K562 (cell line): ENCODE results near the gene MARS1. TPM values are rescaled to one million over a fixed set of nuclear protein-coding genes. Genes with fewer than 3 reads are reported as not detected.

Experiments
- CHD2 ChIP-seq: IDR thresholded peaks from 2 replicates; pipeline ENCODE4 v1.6.1; 2011; ENCODE audit warnings: low read depth, low read length
- COPS2 ChIP-seq: fragments of 450-650 bp; conservative IDR thresholded peaks from 2 replicates; pipeline ENCODE4 v1.6.1; 2016; ENCODE audit warnings: mild to moderate bottlenecking, moderate library complexity
- JUN ChIP-seq, 2 experiments: sonication (generic) in 1 of 2; formaldehyde crosslinking in 1 of 2; IDR thresholded peaks; 2 replicates each; pipeline versions ENCODE4 v1.6.1 to v1.8.0; 2012 to 2022; ENCODE audit warnings: borderline replicate concordance in 2 of 2, mild to moderate bottlenecking in 2 of 2, improper control_type of control experiment in 1 of 2, low read depth in 1 of 2, low read length in 1 of 2, missing genetic modification reagents in 1 of 2
- MTF1 ChIP-seq: fragments of 250-450 bp; sonication (Bioruptor Pico); IDR thresholded peaks from 2 replicates; pipeline ENCODE4 v1.9.0; 2021; ENCODE audit warnings: moderate library complexity, mild to moderate bottlenecking, inconsistent platforms, borderline replicate concordance
- NCOA6 ChIP-seq: fragments of 450-650 bp; IDR thresholded peaks from 2 replicates; pipeline ENCODE4 v1.6.1; 2017; ENCODE audit warnings: mild to moderate bottlenecking
- PCBP2 ChIP-seq: fragments of 200-400 bp; formaldehyde crosslinking; IDR thresholded peaks from 2 replicates; pipeline ENCODE4 v1.6.1; 2018; ENCODE audit warnings: low read length, low read depth, mild to moderate bottlenecking, moderate library complexity; ENCODE audit not compliant: poor library complexity, severe bottlenecking
- POLR2AphosphoS2 ChIP-seq: IDR thresholded peaks from 2 replicates; pipeline ENCODE4 v1.6.1; 2012; ENCODE audit warnings: low read length, improper control_type of control experiment
- POLR2AphosphoS5 ChIP-seq: IDR thresholded peaks from 2 replicates; pipeline ENCODE4 v1.6.1; 2011; ENCODE audit warnings: mild to moderate bottlenecking, low read depth, low read length, moderate library complexity; ENCODE audit not compliant: control insufficient read depth, insufficient read depth
- ZNF134 ChIP-seq: fragments of 250-450 bp; sonication (Bioruptor Pico); conservative IDR thresholded peaks from 2 replicates; pipeline ENCODE4 v1.4.0; 2020
- polyA plus RNA-seq, 8 experiments: library from polyadenylated mRNA; depleted of rRNA in 4 of 8; stranded (reverse) in 5 of 8; unstranded in 3 of 8; fragments of >200 nt; fragmentation: Nextera tagmentation in 2 of 8; fragmentation: Illumina TruSeq in 1 of 8; extraction: Ambion mirVana in 2 of 8; extraction: Trizol in 1 of 8; gene quantifications; 2 replicates each; pipeline versions ENCODE4 v1.2.1 to v1.2.3, GENCODE V29; 2011 to 2014; ENCODE audit warnings: inconsistent platforms in 1 of 8, missing spikeins in 1 of 8
- total RNA-seq, 7 experiments: library from RNA; depleted of rRNA in 6 of 7; stranded (reverse); fragments of >200 nt in 6 of 7; fragmentation: Illumina TruSeq in 2 of 7; extraction: Trizol in 2 of 7; gene quantifications; 2 replicates each; pipeline versions ENCODE4 v1.2.1 to v1.2.3, GENCODE V29; 2011 to 2021; ENCODE audit warnings: low replicate concordance in 1 of 7
- TF ChIP-seq, protein P1 (sequence below): fragments of 450-650 bp; IDR thresholded peaks from 2 replicates; pipeline ENCODE4 v1.6.1; 2016; ENCODE audit warnings: mild to moderate bottlenecking, moderate library complexity
- TF ChIP-seq, protein P2 (sequence below): fragments of 250-450 bp; sonication (Bioruptor Pico); IDR thresholded peaks from 2 replicates; pipeline ENCODE4 v1.4.0; 2020; ENCODE audit warnings: mild to moderate bottlenecking, moderate library complexity
- TF ChIP-seq, protein P3 (sequence below): fragments of 200-800 bp; sonication (Bioruptor generic); IDR thresholded peaks from 2 replicates; pipeline ENCODE4 v1.6.1; 2017; ENCODE audit warnings: missing genetic modification characterization, missing compliant biosample characterization

Gene MARS1
- total and polyA plus RNA-seq, 9 of the 15 experiments (the other 6 are each of a cell fraction or from before 2014, with no cell fraction given), result 117 to 382 (median 220) TPM

DNA sequence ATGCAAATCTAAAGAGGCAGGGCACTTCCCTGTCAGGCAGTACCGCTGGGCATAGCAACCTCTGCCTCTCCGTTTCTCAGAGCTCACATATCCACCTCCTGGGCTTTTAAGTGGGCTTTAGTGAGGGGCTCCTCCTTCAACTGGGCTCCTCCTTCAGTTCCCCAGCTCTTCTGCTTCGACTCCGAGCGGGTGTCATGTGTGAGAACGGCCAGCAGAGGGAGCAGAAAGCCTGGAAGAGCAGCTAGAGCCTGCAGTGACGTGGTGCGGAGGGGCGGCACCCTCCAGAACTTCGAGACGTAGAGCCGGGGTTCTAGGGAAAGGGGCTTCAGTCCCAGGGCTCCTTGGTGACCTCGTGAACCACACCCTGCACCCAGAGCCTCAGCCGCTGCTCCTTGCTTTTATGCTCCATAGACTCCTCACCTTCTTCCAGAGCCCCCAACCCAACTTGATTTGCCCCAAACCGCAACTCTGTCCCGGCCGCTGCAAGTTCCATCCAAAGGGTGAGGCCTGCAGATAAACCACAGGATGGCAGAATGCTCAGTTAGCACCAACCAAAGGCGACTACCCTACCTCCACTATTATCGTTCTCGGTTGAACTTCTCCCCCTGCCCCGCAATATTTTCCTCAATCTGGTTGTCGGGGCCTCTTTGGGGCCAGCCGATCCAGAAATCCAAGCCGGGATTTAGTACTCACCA is 28.7 kb upstream of the MARS1 start (continued):
- TF ChIP-seq, protein P1, sequence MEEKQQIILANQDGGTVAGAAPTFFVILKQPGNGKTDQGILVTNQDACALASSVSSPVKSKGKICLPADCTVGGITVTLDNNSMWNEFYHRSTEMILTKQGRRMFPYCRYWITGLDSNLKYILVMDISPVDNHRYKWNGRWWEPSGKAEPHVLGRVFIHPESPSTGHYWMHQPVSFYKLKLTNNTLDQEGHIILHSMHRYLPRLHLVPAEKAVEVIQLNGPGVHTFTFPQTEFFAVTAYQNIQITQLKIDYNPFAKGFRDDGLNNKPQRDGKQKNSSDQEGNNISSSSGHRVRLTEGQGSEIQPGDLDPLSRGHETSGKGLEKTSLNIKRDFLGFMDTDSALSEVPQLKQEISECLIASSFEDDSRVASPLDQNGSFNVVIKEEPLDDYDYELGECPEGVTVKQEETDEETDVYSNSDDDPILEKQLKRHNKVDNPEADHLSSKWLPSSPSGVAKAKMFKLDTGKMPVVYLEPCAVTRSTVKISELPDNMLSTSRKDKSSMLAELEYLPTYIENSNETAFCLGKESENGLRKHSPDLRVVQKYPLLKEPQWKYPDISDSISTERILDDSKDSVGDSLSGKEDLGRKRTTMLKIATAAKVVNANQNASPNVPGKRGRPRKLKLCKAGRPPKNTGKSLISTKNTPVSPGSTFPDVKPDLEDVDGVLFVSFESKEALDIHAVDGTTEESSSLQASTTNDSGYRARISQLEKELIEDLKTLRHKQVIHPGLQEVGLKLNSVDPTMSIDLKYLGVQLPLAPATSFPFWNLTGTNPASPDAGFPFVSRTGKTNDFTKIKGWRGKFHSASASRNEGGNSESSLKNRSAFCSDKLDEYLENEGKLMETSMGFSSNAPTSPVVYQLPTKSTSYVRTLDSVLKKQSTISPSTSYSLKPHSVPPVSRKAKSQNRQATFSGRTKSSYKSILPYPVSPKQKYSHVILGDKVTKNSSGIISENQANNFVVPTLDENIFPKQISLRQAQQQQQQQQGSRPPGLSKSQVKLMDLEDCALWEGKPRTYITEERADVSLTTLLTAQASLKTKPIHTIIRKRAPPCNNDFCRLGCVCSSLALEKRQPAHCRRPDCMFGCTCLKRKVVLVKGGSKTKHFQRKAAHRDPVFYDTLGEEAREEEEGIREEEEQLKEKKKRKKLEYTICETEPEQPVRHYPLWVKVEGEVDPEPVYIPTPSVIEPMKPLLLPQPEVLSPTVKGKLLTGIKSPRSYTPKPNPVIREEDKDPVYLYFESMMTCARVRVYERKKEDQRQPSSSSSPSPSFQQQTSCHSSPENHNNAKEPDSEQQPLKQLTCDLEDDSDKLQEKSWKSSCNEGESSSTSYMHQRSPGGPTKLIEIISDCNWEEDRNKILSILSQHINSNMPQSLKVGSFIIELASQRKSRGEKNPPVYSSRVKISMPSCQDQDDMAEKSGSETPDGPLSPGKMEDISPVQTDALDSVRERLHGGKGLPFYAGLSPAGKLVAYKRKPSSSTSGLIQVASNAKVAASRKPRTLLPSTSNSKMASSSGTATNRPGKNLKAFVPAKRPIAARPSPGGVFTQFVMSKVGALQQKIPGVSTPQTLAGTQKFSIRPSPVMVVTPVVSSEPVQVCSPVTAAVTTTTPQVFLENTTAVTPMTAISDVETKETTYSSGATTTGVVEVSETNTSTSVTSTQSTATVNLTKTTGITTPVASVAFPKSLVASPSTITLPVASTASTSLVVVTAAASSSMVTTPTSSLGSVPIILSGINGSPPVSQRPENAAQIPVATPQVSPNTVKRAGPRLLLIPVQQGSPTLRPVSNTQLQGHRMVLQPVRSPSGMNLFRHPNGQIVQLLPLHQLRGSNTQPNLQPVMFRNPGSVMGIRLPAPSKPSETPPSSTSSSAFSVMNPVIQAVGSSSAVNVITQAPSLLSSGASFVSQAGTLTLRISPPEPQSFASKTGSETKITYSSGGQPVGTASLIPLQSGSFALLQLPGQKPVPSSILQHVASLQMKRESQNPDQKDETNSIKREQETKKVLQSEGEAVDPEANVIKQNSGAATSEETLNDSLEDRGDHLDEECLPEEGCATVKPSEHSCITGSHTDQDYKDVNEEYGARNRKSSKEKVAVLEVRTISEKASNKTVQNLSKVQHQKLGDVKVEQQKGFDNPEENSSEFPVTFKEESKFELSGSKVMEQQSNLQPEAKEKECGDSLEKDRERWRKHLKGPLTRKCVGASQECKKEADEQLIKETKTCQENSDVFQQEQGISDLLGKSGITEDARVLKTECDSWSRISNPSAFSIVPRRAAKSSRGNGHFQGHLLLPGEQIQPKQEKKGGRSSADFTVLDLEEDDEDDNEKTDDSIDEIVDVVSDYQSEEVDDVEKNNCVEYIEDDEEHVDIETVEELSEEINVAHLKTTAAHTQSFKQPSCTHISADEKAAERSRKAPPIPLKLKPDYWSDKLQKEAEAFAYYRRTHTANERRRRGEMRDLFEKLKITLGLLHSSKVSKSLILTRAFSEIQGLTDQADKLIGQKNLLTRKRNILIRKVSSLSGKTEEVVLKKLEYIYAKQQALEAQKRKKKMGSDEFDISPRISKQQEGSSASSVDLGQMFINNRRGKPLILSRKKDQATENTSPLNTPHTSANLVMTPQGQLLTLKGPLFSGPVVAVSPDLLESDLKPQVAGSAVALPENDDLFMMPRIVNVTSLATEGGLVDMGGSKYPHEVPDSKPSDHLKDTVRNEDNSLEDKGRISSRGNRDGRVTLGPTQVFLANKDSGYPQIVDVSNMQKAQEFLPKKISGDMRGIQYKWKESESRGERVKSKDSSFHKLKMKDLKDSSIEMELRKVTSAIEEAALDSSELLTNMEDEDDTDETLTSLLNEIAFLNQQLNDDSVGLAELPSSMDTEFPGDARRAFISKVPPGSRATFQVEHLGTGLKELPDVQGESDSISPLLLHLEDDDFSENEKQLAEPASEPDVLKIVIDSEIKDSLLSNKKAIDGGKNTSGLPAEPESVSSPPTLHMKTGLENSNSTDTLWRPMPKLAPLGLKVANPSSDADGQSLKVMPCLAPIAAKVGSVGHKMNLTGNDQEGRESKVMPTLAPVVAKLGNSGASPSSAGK, result no peak; the same call in 1 of the 2 replicates
- TF ChIP-seq, protein P2, sequence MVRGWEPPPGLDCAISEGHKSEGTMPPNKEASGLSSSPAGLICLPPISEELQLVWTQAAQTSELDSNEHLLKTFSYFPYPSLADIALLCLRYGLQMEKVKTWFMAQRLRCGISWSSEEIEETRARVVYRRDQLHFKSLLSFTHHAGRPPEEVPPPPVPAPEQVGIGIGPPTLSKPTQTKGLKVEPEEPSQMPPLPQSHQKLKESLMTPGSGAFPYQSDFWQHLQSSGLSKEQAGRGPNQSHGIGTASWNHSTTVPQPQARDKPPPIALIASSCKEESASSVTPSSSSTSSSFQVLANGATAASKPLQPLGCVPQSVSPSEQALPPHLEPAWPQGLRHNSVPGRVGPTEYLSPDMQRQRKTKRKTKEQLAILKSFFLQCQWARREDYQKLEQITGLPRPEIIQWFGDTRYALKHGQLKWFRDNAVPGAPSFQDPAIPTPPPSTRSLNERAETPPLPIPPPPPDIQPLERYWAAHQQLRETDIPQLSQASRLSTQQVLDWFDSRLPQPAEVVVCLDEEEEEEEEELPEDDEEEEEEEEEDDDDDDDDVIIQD (CRISPR knock-in tag), result no peak
- TF ChIP-seq COPS2 (no peak), ZNF134 (CRISPR knock-in tag) (no peak), CHD2 (no peak), POLR2AphosphoS5 (no peak), MTF1 (CRISPR knock-in tag) (no peak), PCBP2 (no peak), POLR2AphosphoS2 (peak; percentile 78; the same call in 1 of the 2 replicates), NCOA6 (no peak; the same call in 1 of the 2 replicates), JUN (IDR thresholded peaks at IDR 0.05; ENCODE audit: borderline replicate concordance, low read depth, low read length) (peak; percentile 47; the same call in 1 of the 2 replicates), JUN (CRISPR knock-in tag; IDR thresholded peaks at IDR 0.05; ENCODE audit: borderline replicate concordance) (peak; percentile 61; the same call in 1 of the 2 replicates)
- TF ChIP-seq, protein P3, sequence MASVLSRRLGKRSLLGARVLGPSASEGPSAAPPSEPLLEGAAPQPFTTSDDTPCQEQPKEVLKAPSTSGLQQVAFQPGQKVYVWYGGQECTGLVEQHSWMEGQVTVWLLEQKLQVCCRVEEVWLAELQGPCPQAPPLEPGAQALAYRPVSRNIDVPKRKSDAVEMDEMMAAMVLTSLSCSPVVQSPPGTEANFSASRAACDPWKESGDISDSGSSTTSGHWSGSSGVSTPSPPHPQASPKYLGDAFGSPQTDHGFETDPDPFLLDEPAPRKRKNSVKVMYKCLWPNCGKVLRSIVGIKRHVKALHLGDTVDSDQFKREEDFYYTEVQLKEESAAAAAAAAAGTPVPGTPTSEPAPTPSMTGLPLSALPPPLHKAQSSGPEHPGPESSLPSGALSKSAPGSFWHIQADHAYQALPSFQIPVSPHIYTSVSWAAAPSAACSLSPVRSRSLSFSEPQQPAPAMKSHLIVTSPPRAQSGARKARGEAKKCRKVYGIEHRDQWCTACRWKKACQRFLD (CRISPR knock-in tag), result no peak
